NCI-H82 treated with DMSO at 0.1 percent for 48 hours (cell line): ENCODE data around the gene NPM3.

ENCODE experiments used
- DNase-seq: peaks from one replicate; lab custom pipeline; 2025; ENCODE audit not compliant: unreplicated experiment; lab: John Stamatoyannopoulos, UW

Gene NPM3

GRCh38 chr10:101760510-101760909, 22.7 kb downstream of the NPM3 start:
- no peak for DNase-seq

- DNase-seq: no peak
Measured at GRCh38 chr10:101759309-101760247, 23.7 kb downstream of the NPM3 start.

- DNase-seq: no peak
Measured at GRCh38 chr10:101758858-101759257, 24.4 kb downstream of the NPM3 start.

GRCh38 chr10:101752241-101752640, 31.0 kb downstream of the NPM3 start:
- DNase-seq: no peak

GRCh38 chr10:101749047-101750016, 33.9 kb downstream of the NPM3 start:
- DNase-seq: no peak

- no peak for DNase-seq
Measured at GRCh38 chr10:101748496-101748895, 34.8 kb downstream of the NPM3 start.

GRCh38 chr10:101745074-101745696, 38.1 kb downstream of the NPM3 start:
- no peak for DNase-seq

GRCh38 chr10:101744267-101744666, 39.0 kb downstream of the NPM3 start:
- no peak for DNase-seq

- no peak for DNase-seq
Measured at GRCh38 chr10:101741938-101742337, 41.3 kb downstream of the NPM3 start.

GRCh38 chr10:101736666-101737065, 46.6 kb downstream of the NPM3 start:
- no peak for DNase-seq

- no peak for DNase-seq
Measured at GRCh38 chr10:101732096-101732495, 51.1 kb downstream of the NPM3 start.
